A549 (cell line): Measurements from ENCODE around the gene C19orf73. TPM values are rescaled to one million over a fixed set of nuclear protein-coding genes. Genes with fewer than 3 reads are reported as not detected.

Experiments used
- ATAC-seq, 2 experiments: fragments of 200-7000 bp in 1 of 2; fragments of >200 bp in 1 of 2; cut with Nextera tagmentation in 1 of 2; cut with Tn5 transposase in 1 of 2; 3 replicates each; pipeline versions ENCODE4 v1.8.0 to v1.9.1; 2018 to 2020; ENCODE audit warnings: mild to moderate bottlenecking in 1 of 2, moderate library complexity in 1 of 2
- CTCF ChIA-PET: fragments of 300-600 bp; sonication (Branson Sonifier 250); formaldehyde crosslinking; extraction: SDS; loops from one replicate; lab custom pipeline; 2021; ENCODE audit warnings: antibody characterized with exemption, inconsistent platforms; lab: Yijun Ruan, JAX
- POLR2A ChIA-PET: fragments of 350-600 bp; formaldehyde crosslinking; extraction: SDS; loops from one replicate; lab custom pipeline; 2021; ENCODE audit warnings: antibody characterized with exemption, inconsistent platforms; lab: Yijun Ruan, JAX
- DNase-seq, 2 experiments: peaks; one replicate each; pipeline versions ENCODE4 v3.0.0 to v3.0.0-alpha.2; 2011 to 2016; ENCODE audit warnings: low read depth in 1 of 2, low spot score in 1 of 2
- FAIRE-seq: peaks from 2 replicates; lab custom pipeline; 2011; peaks lifted over from hg19 to GRCh38; lab: Jason Lieb, UNC
- H3K27ac ChIP-seq, 2 experiments: fragments of >200 bp; sonication (Bioruptor Twin); formaldehyde crosslinking; 3 replicates each; pipeline ENCODE4 v1.5.1; 2016 to 2017
- H3K4me1 ChIP-seq: fragments of >200 bp; sonication (Bioruptor Twin); formaldehyde crosslinking; 3 replicates; pipeline ENCODE4 v1.6.1; 2016
- H3K4me2 ChIP-seq: fragments of >200 bp; sonication (Bioruptor Twin); formaldehyde crosslinking; 3 replicates; pipeline ENCODE4 v1.6.1; 2016
- H3K4me3 ChIP-seq: fragments of >200 bp; sonication (Bioruptor Twin); formaldehyde crosslinking; 3 replicates; pipeline ENCODE4 v1.5.1; 2016
- H3K9me3 ChIP-seq: fragments of >200 bp; sonication (Bioruptor Twin); formaldehyde crosslinking; 3 replicates; pipeline ENCODE4 v1.6.1; 2016
- BHLHE40 ChIP-seq: IDR thresholded peaks from 2 replicates; pipeline ENCODE4 v1.6.1; 2012; ENCODE audit warnings: low read depth, low read length, inconsistent platforms
- CEBPB ChIP-seq, 2 experiments: fragments of >200 bp in 1 of 2; sonication (Bioruptor Twin) in 1 of 2; formaldehyde crosslinking in 1 of 2; IDR thresholded peaks; 2 replicates each; pipeline ENCODE4 v1.6.1; 2012 to 2016
- CHD4 ChIP-seq: fragments of 200-600 bp; sonication (generic); IDR thresholded peaks from 2 replicates; pipeline ENCODE4 v1.6.1; 2016; ENCODE audit warnings: antibody characterized with exemption, mild to moderate bottlenecking, borderline replicate concordance
- EHF ChIP-seq: fragments of 250-450 bp; sonication (Bioruptor Pico); IDR thresholded peaks from 2 replicates; pipeline ENCODE4 v1.5.0; 2020; ENCODE audit warnings: mild to moderate bottlenecking
- ESRRA ChIP-seq: fragments of 150-350 bp; IDR thresholded peaks from 2 replicates; pipeline ENCODE4 v1.6.1; 2014; ENCODE audit warnings: mild to moderate bottlenecking, low read length, borderline replicate concordance
- FOSB ChIP-seq: fragments of 250-450 bp; sonication (Bioruptor Pico); IDR thresholded peaks from 2 replicates; pipeline ENCODE4 v1.5.0; 2020; ENCODE audit warnings: mild to moderate bottlenecking, moderate library complexity
- HEYL ChIP-seq: fragments of 250-450 bp; sonication (Bioruptor Pico); IDR thresholded peaks from 2 replicates; pipeline ENCODE4 v1.8.0; 2021; ENCODE audit warnings: mild to moderate bottlenecking, moderate library complexity
- HOXA7 ChIP-seq: fragments of 250-450 bp; sonication (Bioruptor Pico); IDR thresholded peaks from 2 replicates; pipeline ENCODE4 v1.5.0; 2020; ENCODE audit warnings: mild to moderate bottlenecking, moderate library complexity
- HOXB13 ChIP-seq: fragments of 250-450 bp; sonication (Bioruptor Pico); IDR thresholded peaks from 2 replicates; pipeline ENCODE4 v1.5.0; 2020; ENCODE audit warnings: low read depth, mild to moderate bottlenecking, moderate library complexity
- JUNB ChIP-seq: fragments of >200 bp; sonication (Bioruptor Twin); formaldehyde crosslinking; IDR thresholded peaks from 2 replicates; pipeline ENCODE4 v1.6.1; 2016
- KDM1A ChIP-seq: fragments of 200-600 bp; sonication (generic); IDR thresholded peaks from 2 replicates; pipeline ENCODE4 v1.6.1; 2016; ENCODE audit warnings: low read depth, mild to moderate bottlenecking
- MAFK ChIP-seq: fragments of 450-650 bp; IDR thresholded peaks from 2 replicates; pipeline ENCODE4 v1.6.1; 2014; ENCODE audit not compliant: partially characterized antibody
- NR3C1 ChIP-seq: fragments of >200 bp; sonication (Bioruptor Twin); formaldehyde crosslinking; IDR thresholded peaks from 3 replicates; pipeline ENCODE4 v1.6.1; 2017
- POLR2A ChIP-seq: IDR thresholded peaks from 2 replicates; pipeline ENCODE4 v1.6.1; 2012; ENCODE audit warnings: mild to moderate bottlenecking, low read length
- POLR2AphosphoS2 ChIP-seq: conservative IDR thresholded peaks from 2 replicates; pipeline ENCODE4 v1.6.1; 2012; ENCODE audit warnings: low read length, improper control_type of control experiment, inconsistent platforms
- RAD21 ChIP-seq, 2 experiments: fragments of >200 bp in 1 of 2; sonication (Bioruptor Twin) in 1 of 2; formaldehyde crosslinking in 1 of 2; IDR thresholded peaks in 1 of 2; conservative IDR thresholded peaks in 1 of 2; 2 replicates in 1 of 2; 3 replicates in 1 of 2; pipeline ENCODE4 v1.6.1; 2012 to 2018; ENCODE audit warnings: inconsistent platforms in 1 of 2
- RARB ChIP-seq: fragments of 250-450 bp; sonication (Bioruptor Pico); IDR thresholded peaks from 2 replicates; pipeline ENCODE4 v1.8.0; 2021; ENCODE audit warnings: mild to moderate bottlenecking, moderate library complexity
- RFX5 ChIP-seq: fragments of 450-650 bp; IDR thresholded peaks from 2 replicates; pipeline ENCODE4 v1.7.1; 2014; ENCODE audit warnings: antibody characterized with exemption, mild to moderate bottlenecking, moderate library complexity
- SREBF2 ChIP-seq: fragments of 450-650 bp; IDR thresholded peaks from 2 replicates; pipeline ENCODE4 v1.6.1; 2014; ENCODE audit warnings: mild to moderate bottlenecking, moderate library complexity
- ZFP36 ChIP-seq: fragments of 450-650 bp; IDR thresholded peaks from 2 replicates; pipeline ENCODE4 v1.6.1; 2014; ENCODE audit warnings: borderline replicate concordance; ENCODE audit not compliant: partially characterized antibody
- ZNF302 ChIP-seq: fragments of 250-450 bp; sonication (Bioruptor Pico); IDR thresholded peaks from 2 replicates; pipeline ENCODE4 v1.9.0; 2021; ENCODE audit warnings: inconsistent platforms, mild to moderate bottlenecking, moderate library complexity
- WGBS: methylation state at CpG from one replicate; pipeline ENCODE4 v1.1.6; 2017; ENCODE audit errors: missing lambda C conversion rate; 5-methylcytosine and 5-hydroxymethylcytosine counted together
- polyA minus RNA-seq: library from RNA; depleted of rRNA, polyadenylated mRNA; stranded (reverse); fragments of >200 nt; gene quantifications from 2 replicates; pipeline ENCODE4 v1.2.3, GENCODE V29; 2011; rRNA and poly(A)+ RNA removed
- polyA plus RNA-seq, 4 experiments: library from polyadenylated mRNA; depleted of rRNA in 3 of 4; stranded (reverse); fragments of >200 nt; fragmentation: RNase III in 1 of 4; extraction: RNeasy Plus Mini Kit Qiagen cat#74134 plus additional on column Dnase treatment in 1 of 4; gene quantifications; 2 replicates in 3 of 4; 3 replicates in 1 of 4; pipeline ENCODE4 v1.2.3, GENCODE V29; 2011 to 2017
- TF ChIP-seq, protein P1 (sequence below): IDR thresholded peaks from 2 replicates; pipeline ENCODE4 v1.6.1; 2012
- TF ChIP-seq, protein P2 (sequence below): IDR thresholded peaks from 2 replicates; pipeline ENCODE4 v1.6.1; 2012
- TF ChIP-seq, protein P3 (sequence below): fragments of >200 bp; sonication (Bioruptor Twin); formaldehyde crosslinking; IDR thresholded peaks from 3 replicates; pipeline ENCODE4 v1.6.1; 2016
- TF ChIP-seq, protein P4 (sequence below): fragments of 150-350 bp; IDR thresholded peaks from 2 replicates; pipeline ENCODE4 v1.6.1; 2014; ENCODE audit warnings: low read depth, mild to moderate bottlenecking, low read length
- TF ChIP-seq, protein P5 (sequence below): fragments of 250-450 bp; sonication (Bioruptor Pico); IDR thresholded peaks from 2 replicates; pipeline ENCODE4 v1.5.0; 2021; ENCODE audit warnings: mild to moderate bottlenecking, moderate library complexity, borderline replicate concordance
- TF ChIP-seq, protein P6 (sequence below): fragments of >200 bp; sonication (Bioruptor Twin); formaldehyde crosslinking; IDR thresholded peaks from 2 replicates; pipeline ENCODE4 v1.6.1; 2016
- TF ChIP-seq, protein P7 (sequence below): fragments of 450-650 bp; IDR thresholded peaks from 2 replicates; pipeline ENCODE4 v1.6.1; 2014; ENCODE audit warnings: antibody characterized with exemption
- TF ChIP-seq, protein P8 (sequence below): fragments of 250-450 bp; sonication (Bioruptor Pico); IDR thresholded peaks from 2 replicates; pipeline ENCODE4 v1.5.0; 2020; ENCODE audit warnings: low read depth, mild to moderate bottlenecking, moderate library complexity
- TF ChIP-seq, protein P9 (sequence below): IDR thresholded peaks from 2 replicates; pipeline ENCODE4 v1.6.1; 2012; ENCODE audit warnings: low read depth, borderline replicate concordance

Gene C19orf73, protein sequence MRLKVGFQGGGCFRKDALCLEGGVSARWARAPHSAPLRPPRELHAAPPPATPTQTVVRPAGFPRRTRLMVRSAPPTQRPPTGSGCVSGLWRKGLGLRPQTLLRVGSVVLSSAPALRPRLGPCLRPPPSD
- polyA plus RNA-seq (2011; rRNA removed): 1.4 and 1.8 TPM in 2 replicates
- 6.3 and 6.8 TPM in 2 replicates for polyA plus RNA-seq (2012; cell fraction: cytosol; rRNA removed)
- 4.9 and 5.0 TPM in 2 replicates for polyA plus RNA-seq (2012; cell fraction: nucleus; rRNA removed)
- 1.7 to 2.2 TPM (median 1.7 TPM) in 3 replicates for polyA plus RNA-seq (2017; fragmentation: RNase III; extraction: RNeasy Plus Mini Kit Qiagen cat#74134 plus additional on column Dnase treatment)
- polyA minus RNA-seq: 1.6 and 1.7 TPM in 2 replicates

DNA sequence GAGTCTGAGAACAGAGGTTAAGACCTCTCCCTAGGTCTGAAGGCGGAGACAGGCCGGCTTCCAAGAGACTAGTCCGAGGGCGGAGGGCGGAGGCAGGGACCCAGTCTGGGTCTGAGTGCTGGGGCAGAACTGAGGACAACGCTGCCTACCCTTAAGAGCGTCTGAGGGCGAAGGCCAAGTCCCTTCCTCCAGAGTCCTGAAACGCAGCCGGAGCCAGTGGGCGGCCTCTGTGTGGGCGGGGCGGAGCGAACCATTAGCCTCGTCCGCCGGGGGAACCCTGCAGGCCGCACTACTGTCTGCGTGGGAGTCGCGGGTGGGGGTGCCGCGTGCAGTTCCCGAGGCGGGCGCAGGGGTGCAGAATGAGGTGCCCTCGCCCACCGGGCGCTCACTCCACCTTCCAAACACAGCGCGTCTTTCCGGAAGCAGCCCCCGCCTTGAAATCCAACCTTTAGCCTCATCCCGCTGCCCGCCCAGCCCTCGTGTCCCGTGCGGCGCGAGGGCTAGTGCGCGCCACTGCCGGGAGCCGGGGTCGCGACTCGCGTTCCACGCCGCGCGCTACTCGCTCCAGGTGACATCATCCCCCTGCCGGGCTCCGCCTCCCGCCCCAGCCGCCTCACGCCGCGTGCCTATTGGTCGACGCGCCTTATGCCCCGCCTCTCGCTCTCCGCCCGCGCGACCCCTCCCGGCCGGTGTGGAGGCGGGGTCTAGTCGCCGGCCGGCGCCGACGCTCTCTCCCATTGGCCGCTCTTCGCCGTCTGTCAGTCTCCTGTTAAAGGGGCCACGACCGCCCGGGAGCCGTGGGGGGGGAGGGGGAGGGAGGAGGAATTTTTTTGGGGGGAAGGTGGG is at the start of gene C19orf73:
Gene C19orf73 (minus strand): TSS at position 579 of the 846 bp plus-strand sequence. CDS start 121 bp downstream, at position 458.
- Histone ChIP-seq H3K9me3 (no peaks in the 10 kb centered on the region), H3K4me3 (peak within 1 kb of the TSS; percentile 62), H3K4me1 (peaks cover 20% of the 10 kb centered on the region), H3K4me2 (peak within 1 kb of the TSS; percentile 87), H3K27ac (peak within 1 kb of the TSS; percentile 95)
- ATAC-seq (peak; percentile 65 to 87), FAIRE-seq (peak; percentile 86), DNase-seq (peak; percentile 94 to 98)
- 1% methylated on average over 60 of the region's 85 CpGs for WGBS
- POLR2A ChIA-PET: interaction anchor here (1.2 to 1.3 kb wide), 2 partner anchors 19 to 21 kb away, joined by 3 to 5 read pairs; no protein-coding TSS in a partner anchor
- CTCF ChIA-PET: interaction anchor here (0.6 to 21.0 kb wide), 14 partner anchors 9 to 123 kb away, joined by 3 to 298 read pairs (median 10); no protein-coding TSS in a partner anchor
- TF ChIP-seq, protein P1, sequence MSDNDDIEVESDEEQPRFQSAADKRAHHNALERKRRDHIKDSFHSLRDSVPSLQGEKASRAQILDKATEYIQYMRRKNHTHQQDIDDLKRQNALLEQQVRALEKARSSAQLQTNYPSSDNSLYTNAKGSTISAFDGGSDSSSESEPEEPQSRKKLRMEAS: peak; percentile 99
- TF ChIP-seq HEYL (CRISPR knock-in tag): no peak
- TF ChIP-seq RAD21 (conservative IDR thresholded peaks at IDR 0.05 in 1 of 2, IDR thresholded peaks at IDR 0.05 in 1 of 2): no peak
- TF ChIP-seq HOXB13 (CRISPR knock-in tag): no peak
- TF ChIP-seq CEBPB (IDR thresholded peaks at IDR 0.05): no peak; a peak in 1 of 4 replicates
- TF ChIP-seq SREBF2: no peak
- no peak for TF ChIP-seq POLR2AphosphoS2
- TF ChIP-seq, protein P2, sequence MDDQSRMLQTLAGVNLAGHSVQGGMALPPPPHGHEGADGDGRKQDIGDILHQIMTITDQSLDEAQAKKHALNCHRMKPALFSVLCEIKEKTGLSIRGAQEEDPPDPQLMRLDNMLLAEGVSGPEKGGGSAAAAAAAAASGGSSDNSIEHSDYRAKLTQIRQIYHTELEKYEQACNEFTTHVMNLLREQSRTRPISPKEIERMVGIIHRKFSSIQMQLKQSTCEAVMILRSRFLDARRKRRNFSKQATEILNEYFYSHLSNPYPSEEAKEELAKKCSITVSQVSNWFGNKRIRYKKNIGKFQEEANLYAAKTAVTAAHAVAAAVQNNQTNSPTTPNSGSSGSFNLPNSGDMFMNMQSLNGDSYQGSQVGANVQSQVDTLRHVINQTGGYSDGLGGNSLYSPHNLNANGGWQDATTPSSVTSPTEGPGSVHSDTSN: peak; percentile 82
- no peak for TF ChIP-seq ZNF302 (CRISPR knock-in tag)
- no peak for TF ChIP-seq FOSB (CRISPR knock-in tag)
- no peak for TF ChIP-seq KDM1A
- TF ChIP-seq, protein P3, sequence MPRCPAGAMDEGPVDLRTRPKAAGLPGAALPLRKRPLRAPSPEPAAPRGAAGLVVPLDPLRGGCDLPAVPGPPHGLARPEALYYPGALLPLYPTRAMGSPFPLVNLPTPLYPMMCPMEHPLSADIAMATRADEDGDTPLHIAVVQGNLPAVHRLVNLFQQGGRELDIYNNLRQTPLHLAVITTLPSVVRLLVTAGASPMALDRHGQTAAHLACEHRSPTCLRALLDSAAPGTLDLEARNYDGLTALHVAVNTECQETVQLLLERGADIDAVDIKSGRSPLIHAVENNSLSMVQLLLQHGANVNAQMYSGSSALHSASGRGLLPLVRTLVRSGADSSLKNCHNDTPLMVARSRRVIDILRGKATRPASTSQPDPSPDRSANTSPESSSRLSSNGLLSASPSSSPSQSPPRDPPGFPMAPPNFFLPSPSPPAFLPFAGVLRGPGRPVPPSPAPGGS: peak; percentile 56; the same call in 1 of the 3 replicates
- peak; percentile 53 for TF ChIP-seq ZFP36
- no peak for TF ChIP-seq ESRRA
- TF ChIP-seq, protein P4, sequence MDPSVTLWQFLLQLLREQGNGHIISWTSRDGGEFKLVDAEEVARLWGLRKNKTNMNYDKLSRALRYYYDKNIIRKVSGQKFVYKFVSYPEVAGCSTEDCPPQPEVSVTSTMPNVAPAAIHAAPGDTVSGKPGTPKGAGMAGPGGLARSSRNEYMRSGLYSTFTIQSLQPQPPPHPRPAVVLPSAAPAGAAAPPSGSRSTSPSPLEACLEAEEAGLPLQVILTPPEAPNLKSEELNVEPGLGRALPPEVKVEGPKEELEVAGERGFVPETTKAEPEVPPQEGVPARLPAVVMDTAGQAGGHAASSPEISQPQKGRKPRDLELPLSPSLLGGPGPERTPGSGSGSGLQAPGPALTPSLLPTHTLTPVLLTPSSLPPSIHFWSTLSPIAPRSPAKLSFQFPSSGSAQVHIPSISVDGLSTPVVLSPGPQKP: no peak
- no peak for TF ChIP-seq JUNB
- peak; percentile 51 for TF ChIP-seq BHLHE40
- TF ChIP-seq, protein P5, sequence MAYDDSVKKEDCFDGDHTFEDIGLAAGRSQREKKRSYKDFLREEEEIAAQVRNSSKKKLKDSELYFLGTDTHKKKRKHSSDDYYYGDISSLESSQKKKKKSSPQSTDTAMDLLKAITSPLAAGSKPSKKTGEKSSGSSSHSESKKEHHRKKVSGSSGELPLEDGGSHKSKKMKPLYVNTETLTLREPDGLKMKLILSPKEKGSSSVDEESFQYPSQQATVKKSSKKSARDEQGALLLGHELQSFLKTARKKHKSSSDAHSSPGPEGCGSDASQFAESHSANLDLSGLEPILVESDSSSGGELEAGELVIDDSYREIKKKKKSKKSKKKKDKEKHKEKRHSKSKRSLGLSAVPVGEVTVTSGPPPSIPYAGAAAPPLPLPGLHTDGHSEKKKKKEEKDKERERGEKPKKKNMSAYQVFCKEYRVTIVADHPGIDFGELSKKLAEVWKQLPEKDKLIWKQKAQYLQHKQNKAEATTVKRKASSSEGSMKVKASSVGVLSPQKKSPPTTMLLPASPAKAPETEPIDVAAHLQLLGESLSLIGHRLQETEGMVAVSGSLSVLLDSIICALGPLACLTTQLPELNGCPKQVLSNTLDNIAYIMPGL (CRISPR knock-in tag): 0 out of 2 replicates have a peak, but pooled peaks have one; percentile 50
- no peak for TF ChIP-seq RARB
- TF ChIP-seq EHF (CRISPR knock-in tag): no peak
- TF ChIP-seq, protein P6, sequence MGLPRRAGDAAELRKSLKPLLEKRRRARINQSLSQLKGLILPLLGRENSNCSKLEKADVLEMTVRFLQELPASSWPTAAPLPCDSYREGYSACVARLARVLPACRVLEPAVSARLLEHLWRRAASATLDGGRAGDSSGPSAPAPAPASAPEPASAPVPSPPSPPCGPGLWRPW: no peak
- TF ChIP-seq, protein P7, sequence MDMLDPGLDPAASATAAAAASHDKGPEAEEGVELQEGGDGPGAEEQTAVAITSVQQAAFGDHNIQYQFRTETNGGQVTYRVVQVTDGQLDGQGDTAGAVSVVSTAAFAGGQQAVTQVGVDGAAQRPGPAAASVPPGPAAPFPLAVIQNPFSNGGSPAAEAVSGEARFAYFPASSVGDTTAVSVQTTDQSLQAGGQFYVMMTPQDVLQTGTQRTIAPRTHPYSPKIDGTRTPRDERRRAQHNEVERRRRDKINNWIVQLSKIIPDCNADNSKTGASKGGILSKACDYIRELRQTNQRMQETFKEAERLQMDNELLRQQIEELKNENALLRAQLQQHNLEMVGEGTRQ: peak; percentile 51
- TF ChIP-seq, protein P8, sequence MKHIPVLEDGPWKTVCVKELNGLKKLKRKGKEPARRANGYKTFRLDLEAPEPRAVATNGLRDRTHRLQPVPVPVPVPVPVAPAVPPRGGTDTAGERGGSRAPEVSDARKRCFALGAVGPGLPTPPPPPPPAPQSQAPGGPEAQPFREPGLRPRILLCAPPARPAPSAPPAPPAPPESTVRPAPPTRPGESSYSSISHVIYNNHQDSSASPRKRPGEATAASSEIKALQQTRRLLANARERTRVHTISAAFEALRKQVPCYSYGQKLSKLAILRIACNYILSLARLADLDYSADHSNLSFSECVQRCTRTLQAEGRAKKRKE (CRISPR knock-in tag): no peak
- no peak for TF ChIP-seq HOXA7 (CRISPR knock-in tag)
- no peak for TF ChIP-seq NR3C1
- peak; percentile 64 for TF ChIP-seq POLR2A
- no peak for TF ChIP-seq CHD4
- TF ChIP-seq, protein P9, sequence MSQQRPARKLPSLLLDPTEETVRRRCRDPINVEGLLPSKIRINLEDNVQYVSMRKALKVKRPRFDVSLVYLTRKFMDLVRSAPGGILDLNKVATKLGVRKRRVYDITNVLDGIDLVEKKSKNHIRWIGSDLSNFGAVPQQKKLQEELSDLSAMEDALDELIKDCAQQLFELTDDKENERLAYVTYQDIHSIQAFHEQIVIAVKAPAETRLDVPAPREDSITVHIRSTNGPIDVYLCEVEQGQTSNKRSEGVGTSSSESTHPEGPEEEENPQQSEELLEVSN: peak; percentile 98
- TF ChIP-seq MAFK: no peak
- TF ChIP-seq RFX5: 0 out of 2 replicates have a peak, but pooled peaks have one; percentile 41
